ENCODE measurements around the gene ZNF75A. TPM values are rescaled to one million over a fixed set of nuclear protein-coding genes. Genes with fewer than 3 reads are reported as not detected.

ZNF75A gene
- total RNA-seq, 1 donor from 2014 or later, result 20.9 TPM

GRCh38 chr16:3311496-3311895 is 6.2 kb downstream of the ZNF75A start:
- Mint-ChIP-seq H3K27me3 (ENCODE audit: low read depth) (no peaks in the 10 kb centered on the region), H3K4me1 (ENCODE audit: low read depth) (no peaks in the 10 kb centered on the region), H3K9me3 (ENCODE audit: low read depth) (peaks cover 74% of the 10 kb centered on the region), H3K36me3 (ENCODE audit: low read depth) (peaks cover 79% of the 10 kb centered on the region), H3K27ac (ENCODE audit: unreplicated experiment) (no peak overlapping the region), H3K4me3 (ENCODE audit: unreplicated experiment) (no peak overlapping the region)
- DNase-seq (ENCODE audit: low spot score), result no peak
- no peak for TF ChIP-seq CTCF (IDR thresholded peaks at IDR 0.05)

GRCh38 chr16:3317315-3317999 is 12.2 kb downstream of the ZNF75A start:
- TF ChIP-seq CTCF (IDR thresholded peaks at IDR 0.05), result no peak
- no peak overlapping the region for H3K4me3 Mint-ChIP-seq (ENCODE audit: unreplicated experiment)
- DNase-seq (ENCODE audit: low spot score), result no peak
- H3K36me3 Mint-ChIP-seq (ENCODE audit: low read depth), result peaks cover 72% of the 10 kb centered on the region
- H3K27ac Mint-ChIP-seq (ENCODE audit: unreplicated experiment), result no peak overlapping the region
- peaks cover 84% of the 10 kb centered on the region for H3K9me3 Mint-ChIP-seq (ENCODE audit: low read depth)
- H3K4me1 Mint-ChIP-seq (ENCODE audit: low read depth), result no peaks in the 10 kb centered on the region
- H3K27me3 Mint-ChIP-seq (ENCODE audit: low read depth), result no peaks in the 10 kb centered on the region

GRCh38 chr16:3321816-3322215 is 16.5 kb downstream of the ZNF75A start:
- H3K9me3 Mint-ChIP-seq (ENCODE audit: low read depth), result peaks cover 64% of the 10 kb centered on the region
- H3K27ac Mint-ChIP-seq (ENCODE audit: unreplicated experiment), result no peak overlapping the region
- TF ChIP-seq CTCF (IDR thresholded peaks at IDR 0.05), result no peak
- no peak overlapping the region for H3K4me3 Mint-ChIP-seq (ENCODE audit: unreplicated experiment)
- no peaks in the 10 kb centered on the region for H3K27me3 Mint-ChIP-seq (ENCODE audit: low read depth)
- DNase-seq (ENCODE audit: low spot score), result no peak
- no peaks in the 10 kb centered on the region for H3K4me1 Mint-ChIP-seq (ENCODE audit: low read depth)
- H3K36me3 Mint-ChIP-seq (ENCODE audit: low read depth), result peaks cover 35% of the 10 kb centered on the region

GRCh38 chr16:3327514-3327913 is 22.2 kb downstream of the ZNF75A start:
- no peak for DNase-seq (ENCODE audit: low spot score)
- no peaks in the 10 kb centered on the region for H3K27me3 Mint-ChIP-seq (ENCODE audit: low read depth)
- H3K9me3 Mint-ChIP-seq (ENCODE audit: low read depth), result peaks cover 34% of the 10 kb centered on the region
- H3K4me3 Mint-ChIP-seq (ENCODE audit: unreplicated experiment), result no peak overlapping the region
- H3K4me1 Mint-ChIP-seq (ENCODE audit: low read depth), result no peaks in the 10 kb centered on the region
- H3K27ac Mint-ChIP-seq (ENCODE audit: unreplicated experiment), result no peak overlapping the region
- peaks cover 1% of the 10 kb centered on the region for H3K36me3 Mint-ChIP-seq (ENCODE audit: low read depth)
- no peak for TF ChIP-seq CTCF (IDR thresholded peaks at IDR 0.05)

- Mint-ChIP-seq H3K36me3 (ENCODE audit: low read depth) (no peaks in the 10 kb centered on the region), H3K27me3 (ENCODE audit: low read depth) (no peaks in the 10 kb centered on the region), H3K27ac (ENCODE audit: unreplicated experiment) (no peak overlapping the region), H3K4me1 (ENCODE audit: low read depth) (no peaks in the 10 kb centered on the region), H3K4me3 (ENCODE audit: unreplicated experiment) (no peak overlapping the region), H3K9me3 (ENCODE audit: low read depth) (peaks cover 28% of the 10 kb centered on the region)
- no peak for TF ChIP-seq CTCF (IDR thresholded peaks at IDR 0.05)
- no peak for DNase-seq (ENCODE audit: low spot score)
These were observed 22.8 kb downstream of the ZNF75A start for GRCh38 chr16:3328104-3328503.
